ENCODE results near the gene NXF1.

NXF1 gene

GRCh38 chr11:62831520-62832335 lies 26.5 kb upstream of the NXF1 start, which contains the start of gene STX5 (continued):
- TF ChIP-seq SCRT2 (tag by site-specific recombination; IDR thresholded peaks at IDR 0.05) (0 out of 2 replicates have a peak, but pooled peaks have one; percentile 36), ZNF324 (tag by site-specific recombination; IDR thresholded peaks at IDR 0.05) (peak; percentile 10; the same call in 1 of the 2 replicates), ZBTB8A (tag by site-specific recombination; IDR thresholded peaks at IDR 0.05) (peak; percentile 58; the same call in 1 of the 2 replicates), ZNF121 (tag by site-specific recombination; IDR thresholded peaks at IDR 0.05) (no peak), ZNF692 (tag by site-specific recombination; IDR thresholded peaks at IDR 0.05) (0 out of 2 replicates have a peak, but pooled peaks have one; percentile 79), ZBTB20 (tag by site-specific recombination; IDR thresholded peaks at IDR 0.05) (0 out of 2 replicates have a peak, but pooled peaks have one; percentile 45), PATZ1 (tag by site-specific recombination; IDR thresholded peaks at IDR 0.05) (peak; percentile 90), SP7 (tag by site-specific recombination; IDR thresholded peaks at IDR 0.05) (0 out of 2 replicates have a peak, but pooled peaks have one; percentile 69), GLIS2 (tag by site-specific recombination; IDR thresholded peaks at IDR 0.05) (peak; percentile 64), ZBTB11 (tag by site-specific recombination; conservative IDR thresholded peaks at IDR 0.05; ENCODE audit: low read depth) (peak; percentile 94), ZNF561 (tag by site-specific recombination; IDR thresholded peaks at IDR 0.05; ENCODE audit: borderline replicate concordance) (0 out of 2 replicates have a peak, but pooled peaks have one; percentile 80), ZFP3 (tag by site-specific recombination; IDR thresholded peaks at IDR 0.05; ENCODE audit: low read depth) (no peak), ZBTB7A (tag by site-specific recombination; IDR thresholded peaks at IDR 0.05; ENCODE audit: low read depth) (no peak), ZNF629 (tag by site-specific recombination; IDR thresholded peaks at IDR 0.05) (peak; percentile 86; the same call in 1 of the 2 replicates), ZNF501 (tag by site-specific recombination; IDR thresholded peaks at IDR 0.05) (peak; percentile 50; the same call in 1 of the 2 replicates), ZNF157 (tag by site-specific recombination; IDR thresholded peaks at IDR 0.05) (no peak), ZNF529 (tag by site-specific recombination; IDR thresholded peaks at IDR 0.05; ENCODE audit: insufficient replicate concordance) (no peak), ZNF341 (tag by site-specific recombination; IDR thresholded peaks at IDR 0.05; ENCODE audit: low read depth) (peak; percentile 72; the same call in 1 of the 2 replicates), EGR2 (tag by site-specific recombination; IDR thresholded peaks at IDR 0.05; ENCODE audit: low read depth) (peak; percentile 74), ZNF660 (tag by site-specific recombination; IDR thresholded peaks at IDR 0.05) (0 out of 2 replicates have a peak, but pooled peaks have one; percentile 7), SP2 (tag by site-specific recombination; IDR thresholded peaks at IDR 0.05) (peak; percentile 91), ZNF184 (tag by site-specific recombination; IDR thresholded peaks at IDR 0.05) (no peak), KLF10 (tag by site-specific recombination; IDR thresholded peaks at IDR 0.05) (peak; percentile 78; the same call in 1 of the 2 replicates), ZNF391 (tag by site-specific recombination; IDR thresholded peaks at IDR 0.05; ENCODE audit: borderline replicate concordance, low read depth) (no peak), ZBTB48 (tag by site-specific recombination; IDR thresholded peaks at IDR 0.05) (peak; percentile 89; the same call in 1 of the 2 replicates), ZNF555 (tag by site-specific recombination; conservative IDR thresholded peaks at IDR 0.05) (no peak), ZNF404 (tag by site-specific recombination; IDR thresholded peaks at IDR 0.05) (no peak), KLF9 (tag by site-specific recombination; IDR thresholded peaks at IDR 0.05; ENCODE audit: low read depth) (peak; percentile 79), ZBTB26 (tag by site-specific recombination; optimal IDR thresholded peaks at IDR 0.05) (peak; percentile 55), BCL11B (tag by site-specific recombination; IDR thresholded peaks at IDR 0.05; ENCODE audit: low read depth) (no peak)

Measured in HEK293 (cell line).